GM18508 (cell line): ENCODE measurements around the gene RNF135.
"Not testable (repeated sequence)": the region's sequence is repeated elsewhere in the genome, so short reads cannot be mapped to it uniquely, and the experiment has no call there.

Experiments used
- ATAC-seq: cut with Tn5 transposase; IDR thresholded peaks from one replicate; pipeline ENCODE4 v1.9.1; 2021; ENCODE audit warnings: moderate number of reproducible peaks; ENCODE audit not compliant: insufficient read depth, unreplicated experiment

RNF135 gene

GRCh38 chr17:30997270-30997669 lies 26.4 kb downstream of the RNF135 start:
- ATAC-seq: no peak

- no peak for ATAC-seq
Observed at GRCh38 chr17:30997842-30998241, 27.0 kb downstream of the RNF135 start.

DNA sequence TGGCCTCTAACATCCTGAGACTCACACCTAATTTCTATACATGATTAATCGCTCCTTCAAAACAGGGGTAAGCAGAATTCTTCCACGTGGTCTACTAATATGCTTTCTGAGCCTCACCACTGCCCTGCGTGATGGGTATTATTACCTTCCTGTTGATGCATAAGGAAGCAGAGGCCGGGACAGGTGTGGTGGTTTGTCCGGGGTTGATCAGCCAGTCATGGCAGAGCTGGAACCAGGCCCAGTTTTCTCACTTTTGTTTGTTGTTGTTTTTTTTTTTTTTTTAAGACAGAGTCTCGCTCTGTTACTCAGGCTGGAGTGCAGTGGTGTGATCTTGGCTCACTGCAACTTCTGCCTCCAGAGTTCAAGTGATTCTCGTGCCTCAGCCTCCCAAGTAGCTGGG lies 31.2 kb downstream of the RNF135 start:
- no peak for ATAC-seq

DNA sequence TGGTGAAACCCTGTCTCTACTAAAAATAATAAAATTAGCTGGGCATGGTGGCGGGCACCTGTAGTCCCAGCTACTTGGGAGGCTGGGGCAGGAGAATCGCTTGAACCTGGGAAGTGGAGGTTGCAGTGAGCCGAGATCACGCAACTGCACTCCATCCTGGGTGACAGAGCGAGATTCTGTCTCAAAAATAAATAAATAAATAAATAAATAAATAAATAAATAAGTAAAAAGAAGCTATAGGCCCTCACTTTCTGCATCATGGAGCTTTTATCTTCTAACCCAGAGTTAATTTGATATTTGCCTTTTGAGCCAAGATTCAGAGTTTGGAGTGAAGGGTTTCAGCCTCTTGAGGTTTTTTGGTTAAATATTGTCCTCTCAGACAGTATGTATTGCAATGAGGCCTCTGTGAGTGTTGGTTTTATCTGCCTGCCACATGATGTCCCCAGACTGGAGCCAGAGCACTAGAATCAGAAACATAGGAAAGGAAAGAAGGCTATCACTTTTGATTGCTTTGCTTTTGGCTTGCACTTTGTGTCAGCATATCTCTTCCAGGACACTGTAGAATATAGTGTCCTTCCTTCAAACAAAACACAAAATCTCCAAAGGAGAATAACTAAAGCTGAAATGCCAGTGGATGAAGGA lies 32.5 kb downstream of the RNF135 start:
- ATAC-seq: no peak

DNA sequence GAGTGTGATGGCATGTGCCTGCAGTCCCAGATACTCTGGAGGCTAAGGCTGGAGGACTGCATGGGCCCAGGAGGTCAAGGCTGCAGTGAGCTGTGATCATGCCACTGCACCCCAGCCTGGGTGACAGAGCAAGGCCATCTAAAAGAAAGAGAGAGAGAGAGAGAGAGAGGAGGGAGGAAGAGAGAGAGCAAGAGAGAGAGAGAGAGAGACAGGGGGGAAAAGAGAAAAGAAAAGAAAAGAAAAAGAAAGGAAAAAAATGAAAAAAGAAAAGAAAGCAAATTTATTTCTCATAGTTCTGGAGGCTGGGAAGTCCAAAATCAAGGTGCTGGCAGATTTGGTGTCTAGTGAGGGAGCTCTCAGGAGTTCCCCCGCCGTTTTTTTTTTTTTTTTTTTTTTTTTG lies 33.3 kb downstream of the RNF135 start:
- ATAC-seq: no peak

DNA sequence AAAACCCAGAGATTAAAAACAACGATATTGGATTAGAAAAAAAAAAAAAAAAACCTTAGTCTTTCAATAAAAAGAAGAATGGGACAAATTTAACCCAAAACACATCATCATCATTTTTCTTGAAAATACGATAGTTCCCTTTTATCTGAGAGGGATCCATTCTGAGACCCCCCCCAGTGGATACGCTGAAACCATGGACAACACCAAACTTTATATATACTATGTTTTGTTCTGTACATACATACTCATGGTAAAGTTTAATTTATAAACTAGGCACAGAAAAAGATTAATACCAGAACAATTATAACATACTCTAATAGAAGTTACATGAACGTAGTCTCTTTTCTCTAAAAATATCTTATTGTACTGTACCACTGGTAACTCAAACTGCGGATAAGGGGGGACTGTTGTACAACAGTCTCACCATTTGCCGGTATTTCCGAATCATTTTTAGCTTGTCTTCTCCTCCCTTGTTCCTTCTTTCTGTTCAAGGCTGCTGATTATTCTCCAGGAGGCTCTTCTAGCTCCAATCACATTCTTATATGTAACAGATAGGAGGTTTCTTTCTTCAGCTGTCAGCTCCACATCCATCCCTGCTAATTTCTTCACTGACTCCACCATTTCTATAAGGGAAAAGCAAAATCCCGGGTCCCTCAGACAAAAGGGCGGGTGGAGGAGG lies 37.0 kb downstream of the RNF135 start:
- ATAC-seq: no peak

DNA sequence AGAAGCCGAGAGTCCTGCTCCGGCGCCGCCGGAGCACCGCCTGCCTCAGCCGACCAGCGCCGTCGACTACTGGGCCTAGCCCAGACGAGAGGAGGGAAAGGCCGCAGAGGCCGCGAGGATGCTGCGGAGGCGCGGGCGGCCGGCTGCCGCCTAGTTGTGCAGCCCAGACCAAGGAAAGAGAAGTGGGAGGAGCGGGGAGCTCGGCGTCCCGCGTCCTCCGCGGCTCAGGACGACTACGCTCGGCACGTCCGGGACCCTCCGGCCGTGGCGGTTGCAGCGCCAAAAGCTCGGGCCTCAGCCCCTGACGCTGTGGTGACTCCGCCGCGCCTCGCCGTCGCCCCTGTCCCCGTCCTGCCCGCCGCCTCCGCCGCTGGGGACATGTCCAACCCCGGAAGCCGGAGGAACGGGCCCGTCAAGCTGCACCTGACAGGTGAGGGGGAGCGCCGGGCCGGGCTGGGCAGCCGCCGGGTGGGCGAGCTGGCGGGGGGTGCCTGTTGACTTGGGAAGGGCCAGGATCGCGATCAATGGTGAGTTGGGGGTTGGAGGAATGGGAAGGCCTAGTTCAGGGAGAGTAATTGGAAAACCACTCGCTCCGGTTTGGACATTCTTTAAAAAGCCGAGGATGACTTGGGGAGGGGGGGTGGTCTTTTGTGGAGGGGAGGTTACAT lies 37.7 kb downstream of the RNF135 start:
- no peak for ATAC-seq

DNA sequence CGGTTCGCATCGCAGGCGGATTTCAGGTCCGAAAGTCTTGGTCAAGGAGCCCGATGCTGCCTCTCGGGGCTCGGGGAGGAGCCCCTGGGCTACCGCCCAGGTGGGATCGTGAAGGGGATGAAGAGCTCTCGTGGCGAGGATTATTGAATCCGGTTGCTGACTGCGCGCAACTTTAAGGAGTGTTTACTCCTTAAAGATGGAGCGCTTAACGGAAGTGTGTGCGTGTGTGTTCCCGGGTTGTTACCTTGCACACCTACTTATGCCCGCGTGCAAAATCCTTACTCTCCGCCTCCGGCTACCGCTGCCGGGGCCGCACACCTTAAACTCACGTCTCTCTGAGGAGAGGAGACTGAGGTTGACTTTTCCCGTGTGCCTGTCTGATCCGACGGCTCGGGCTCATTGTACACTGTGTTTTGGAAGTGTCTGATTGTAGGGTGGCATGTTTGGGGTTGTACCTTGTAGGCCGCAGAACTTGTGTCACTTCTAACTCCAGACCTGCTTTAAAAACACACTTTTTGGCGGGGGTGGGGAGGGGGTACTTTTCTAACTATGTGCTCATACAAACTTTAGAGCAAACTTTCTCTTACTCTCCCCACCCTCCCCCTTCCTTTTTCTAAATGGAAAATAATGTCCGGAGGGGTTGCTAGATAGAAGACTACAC lies 38.3 kb downstream of the RNF135 start:
- not testable (repeated sequence) for ATAC-seq

- not testable (repeated sequence) for ATAC-seq
Observed at GRCh38 chr17:31010014-31010413, 39.2 kb downstream of the RNF135 start.

DNA sequence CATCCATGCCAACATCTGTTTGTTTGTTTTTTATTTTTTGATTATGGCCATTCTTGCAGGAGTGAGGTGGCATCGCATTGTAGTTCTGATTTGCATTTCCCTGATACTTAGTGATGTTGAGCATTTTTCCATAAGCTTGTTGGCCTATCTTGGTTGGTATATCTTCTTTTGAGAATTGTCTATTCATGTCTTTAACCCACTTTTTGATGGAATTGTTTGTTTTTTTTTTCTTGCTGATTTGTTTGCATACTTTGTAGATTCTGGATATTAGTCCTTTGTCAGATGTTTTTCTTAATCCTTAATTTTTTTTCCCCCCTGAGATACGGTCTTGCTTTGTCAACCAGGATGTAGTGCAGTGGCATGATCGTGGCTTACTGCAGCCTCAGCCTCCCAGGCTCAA lies 43.0 kb downstream of the RNF135 start:
- ATAC-seq: no peak

GRCh38 chr17:31015639-31016038 lies 44.8 kb downstream of the RNF135 start:
- ATAC-seq: no peak

DNA sequence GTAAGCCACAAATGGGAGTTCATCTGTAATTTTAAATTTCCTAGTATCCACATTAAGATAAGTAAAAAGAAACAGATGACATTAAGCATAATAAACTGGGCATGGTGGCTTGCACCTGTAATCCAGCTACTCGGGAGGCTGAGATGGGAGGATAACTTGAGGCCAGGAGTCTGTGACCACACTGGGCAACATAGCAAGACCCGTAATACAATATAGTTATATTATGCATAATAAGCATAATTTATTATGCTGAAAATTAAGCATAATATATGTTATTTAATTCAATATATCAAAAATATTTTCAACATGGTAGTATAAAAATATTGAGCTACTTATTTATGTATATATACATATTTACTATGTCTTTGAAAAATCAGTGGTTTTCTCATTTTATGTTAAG lies 48.2 kb downstream of the RNF135 start:
- ATAC-seq: no peak

- not testable (repeated sequence) for ATAC-seq
Observed at GRCh38 chr17:31023171-31023570, 52.3 kb downstream of the RNF135 start.

GRCh38 chr17:31031841-31032240 lies 61.0 kb downstream of the RNF135 start:
- no peak for ATAC-seq

DNA sequence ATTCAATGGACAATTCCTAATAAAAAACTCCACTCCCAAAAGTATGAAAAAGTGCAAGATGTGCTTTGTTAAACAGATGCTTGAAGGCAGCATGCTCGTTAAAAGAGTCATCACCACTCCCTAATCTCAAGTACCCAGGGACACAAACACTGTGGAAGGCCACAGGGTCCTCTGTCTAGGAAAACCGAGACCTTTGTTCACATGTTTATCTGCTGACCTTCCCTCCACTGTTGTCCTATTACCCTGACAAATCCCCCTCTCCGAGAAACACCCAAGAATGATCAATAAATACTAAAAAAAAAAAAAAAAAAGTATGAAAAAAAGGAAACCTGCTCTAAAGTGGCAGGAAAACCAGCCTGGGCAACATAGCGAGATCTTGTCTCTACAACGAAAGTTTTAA lies 64.8 kb downstream of the RNF135 start:
- ATAC-seq: not testable (repeated sequence)

GRCh38 chr17:31040837-31041236 lies 70.0 kb downstream of the RNF135 start:
- not testable (repeated sequence) for ATAC-seq

GRCh38 chr17:31042378-31042777 lies 71.5 kb downstream of the RNF135 start:
- not testable (repeated sequence) for ATAC-seq

- not testable (repeated sequence) for ATAC-seq
Observed at GRCh38 chr17:31046856-31047425, 76.1 kb downstream of the RNF135 start.

DNA sequence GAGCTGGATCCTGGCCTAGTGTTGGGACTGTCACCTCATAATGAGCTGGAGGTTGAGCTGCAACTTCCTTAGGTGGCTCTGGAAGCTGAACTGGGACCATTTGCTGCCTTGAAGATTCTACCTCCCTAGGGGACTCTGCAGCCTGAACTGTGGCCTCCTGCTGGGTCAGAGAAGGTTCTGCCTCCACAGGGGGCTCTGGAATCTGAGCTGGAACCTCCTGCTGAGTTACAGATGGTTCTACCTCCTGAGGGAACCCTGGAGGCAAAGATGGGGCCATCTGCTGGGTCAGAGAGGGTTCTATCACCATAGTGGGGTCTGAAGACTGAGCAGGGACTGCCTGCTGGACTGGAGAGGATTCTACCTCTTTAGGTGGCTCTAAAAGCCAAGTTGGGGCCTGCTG lies 77.3 kb downstream of the RNF135 start:
- no peak for ATAC-seq

DNA sequence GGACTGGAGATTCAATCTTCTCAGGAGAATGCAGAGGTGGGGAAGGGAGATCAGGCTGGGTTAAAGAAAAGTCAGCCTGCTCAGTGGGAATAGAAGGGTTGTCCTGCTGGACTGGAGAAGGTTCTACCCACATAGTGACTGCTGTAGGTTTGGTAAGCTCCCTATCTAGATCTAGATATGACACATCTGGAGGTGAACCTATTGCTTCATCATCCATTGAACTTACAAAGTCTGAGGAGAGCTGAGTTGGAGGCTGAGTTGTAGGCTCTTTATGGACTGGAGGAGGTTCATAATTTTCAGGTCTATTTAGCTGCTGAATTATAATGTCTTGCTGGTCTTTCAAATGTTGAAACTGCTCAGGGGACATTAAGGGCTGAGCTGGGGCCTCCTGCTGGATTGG lies 77.9 kb downstream of the RNF135 start:
- ATAC-seq: no peak
